Astrocyte of the spinal cord (primary cell): ENCODE results near the gene PSMA5.

Experiments used
- DNase-seq: peaks from one replicate; pipeline ENCODE4 v3.0.0; 2011; ENCODE audit warnings: low read depth, low spot score
- H3K4me3 ChIP-seq: 2 replicates; pipeline ENCODE4 v1.5.1; 2011; ENCODE audit warnings: low read depth, mild to moderate bottlenecking, low read length, moderate library complexity
- CTCF ChIP-seq: IDR thresholded peaks from 2 replicates; pipeline ENCODE4 v1.5.1; 2012; ENCODE audit warnings: low read depth, mild to moderate bottlenecking, low read length, inconsistent platforms
- in situ Hi-C: cut with HindIII; loops from 2 replicates; pipeline ENCODE4 v1.10.0; 2017; ENCODE audit warnings: low sequenced_read_pairs

The PSMA5 gene

DNA sequence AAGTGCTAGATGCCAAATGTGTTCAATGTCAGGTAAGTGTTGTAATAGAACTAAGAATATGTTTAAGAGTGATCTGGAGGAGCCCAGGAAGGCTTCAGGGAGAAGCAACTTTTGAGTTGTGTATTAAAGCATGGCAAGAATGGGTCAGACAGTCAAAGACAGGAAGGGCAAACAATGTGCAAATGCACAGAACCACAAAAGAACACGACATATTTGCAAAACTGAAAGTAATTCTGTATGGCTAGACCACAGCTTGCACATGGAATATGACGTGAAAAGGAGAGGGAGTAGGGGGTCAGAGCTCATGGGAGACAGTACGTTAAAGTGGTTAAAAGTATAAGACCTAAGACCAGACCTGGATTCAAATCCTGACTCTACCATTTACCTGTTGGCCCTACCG, 21.4 kb downstream of the PSMA5 start:
- no peak overlapping the region for H3K4me3 ChIP-seq
- DNase-seq, result no peak
- in situ Hi-C loops, result no loop called here
- TF ChIP-seq CTCF, result no peak

- no peak for DNase-seq
- in situ Hi-C loops, result no loop called here
These were observed 24.2 kb downstream of the PSMA5 start for GRCh38 chr1:109402025-109402424.

DNA sequence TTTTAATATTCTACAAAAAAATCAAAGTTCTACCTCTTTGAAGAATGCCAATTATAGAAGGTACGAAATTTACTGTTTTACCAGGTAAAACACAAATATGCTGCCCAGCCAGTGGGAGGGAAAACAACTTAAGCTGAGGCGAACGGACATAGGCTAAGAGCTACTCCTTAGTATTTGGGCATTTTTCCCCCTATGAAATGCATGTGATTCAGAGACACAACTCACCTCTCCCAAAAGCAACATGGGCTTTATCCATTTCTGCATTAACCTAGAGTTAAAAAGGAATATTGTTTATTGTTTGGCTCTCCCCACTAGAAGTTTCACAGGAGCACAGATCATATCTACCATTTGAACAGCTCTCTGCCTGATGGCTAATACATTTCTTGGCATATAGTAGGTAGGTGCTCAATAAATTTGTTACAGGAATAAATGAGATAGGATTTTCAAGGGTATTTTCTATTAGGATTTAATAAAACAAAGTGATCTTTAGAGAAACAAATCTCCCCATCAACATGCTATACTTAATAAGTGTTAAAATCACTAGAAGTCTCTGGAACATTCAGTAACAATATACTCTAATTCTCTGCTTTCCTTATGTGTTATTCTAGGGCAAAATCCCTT, 26.1 kb downstream of the PSMA5 start:
- no peak for TF ChIP-seq CTCF
- in situ Hi-C loops, result no loop called here
- no peak overlapping the region for H3K4me3 ChIP-seq
- no peak for DNase-seq

More at GRCh38 chr1:109402025-109402424, 24.2 kb downstream of the PSMA5 start:
- no peak overlapping the region for H3K4me3 ChIP-seq
- no peak for TF ChIP-seq CTCF

- no peak overlapping the region for H3K4me3 ChIP-seq
- TF ChIP-seq CTCF, result peak; percentile 34
- peak; percentile 74 for DNase-seq
- in situ Hi-C loops, result no loop called here
These were observed 26.8 kb downstream of the PSMA5 start for GRCh38 chr1:109399326-109399957.

GRCh38 chr1:109398343-109399225, 27.7 kb downstream of the PSMA5 start:
- in situ Hi-C loops, result no loop called here
- peak overlapping the region; percentile 57 for H3K4me3 ChIP-seq
- DNase-seq, result no peak
- TF ChIP-seq CTCF, result no peak

- H3K4me3 ChIP-seq, result peak within 1 kb of the TSS; percentile 57
- no peak for TF ChIP-seq CTCF
- peak; percentile 92 for DNase-seq
- in situ Hi-C loops, result no loop called here
These were observed 28.5 kb downstream of the PSMA5 start, which contains the start of gene SORT1 for GRCh38 chr1:109397581-109398342. SORT1 (minus strand) TSS chr1:109397918; CDS start chr1:109397892, 26 bp downstream.
